ENCODE measurements around the gene CELF1. TPM values are rescaled to one million over a fixed set of nuclear protein-coding genes. Genes with fewer than 3 reads are reported as not detected.
"Not testable (repeated sequence)": the region's sequence is repeated elsewhere in the genome, so short reads cannot be mapped to it uniquely, and the experiment has no call there.

Gene CELF1
- polyA plus RNA-seq, 1 donor = 136 TPM

DNA sequence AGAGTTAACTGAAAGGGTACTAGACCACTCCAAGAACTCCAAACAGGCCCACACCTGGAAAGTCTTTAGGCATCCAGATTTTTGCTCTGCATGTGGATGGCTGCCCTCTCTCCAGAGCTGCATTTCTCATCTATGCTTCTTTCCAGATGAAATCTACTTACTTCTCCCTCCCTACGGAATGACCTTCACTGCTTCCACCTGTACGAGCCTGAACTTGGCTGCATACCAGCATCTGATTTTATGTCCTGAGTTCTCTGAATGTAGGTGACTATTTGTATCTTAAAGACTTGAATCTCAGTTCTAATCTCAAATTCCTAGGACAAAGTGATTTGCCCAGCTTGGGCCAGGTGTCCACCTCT is 13.3 kb downstream of the CELF1 start:
- DNase-seq = no peak

DNA sequence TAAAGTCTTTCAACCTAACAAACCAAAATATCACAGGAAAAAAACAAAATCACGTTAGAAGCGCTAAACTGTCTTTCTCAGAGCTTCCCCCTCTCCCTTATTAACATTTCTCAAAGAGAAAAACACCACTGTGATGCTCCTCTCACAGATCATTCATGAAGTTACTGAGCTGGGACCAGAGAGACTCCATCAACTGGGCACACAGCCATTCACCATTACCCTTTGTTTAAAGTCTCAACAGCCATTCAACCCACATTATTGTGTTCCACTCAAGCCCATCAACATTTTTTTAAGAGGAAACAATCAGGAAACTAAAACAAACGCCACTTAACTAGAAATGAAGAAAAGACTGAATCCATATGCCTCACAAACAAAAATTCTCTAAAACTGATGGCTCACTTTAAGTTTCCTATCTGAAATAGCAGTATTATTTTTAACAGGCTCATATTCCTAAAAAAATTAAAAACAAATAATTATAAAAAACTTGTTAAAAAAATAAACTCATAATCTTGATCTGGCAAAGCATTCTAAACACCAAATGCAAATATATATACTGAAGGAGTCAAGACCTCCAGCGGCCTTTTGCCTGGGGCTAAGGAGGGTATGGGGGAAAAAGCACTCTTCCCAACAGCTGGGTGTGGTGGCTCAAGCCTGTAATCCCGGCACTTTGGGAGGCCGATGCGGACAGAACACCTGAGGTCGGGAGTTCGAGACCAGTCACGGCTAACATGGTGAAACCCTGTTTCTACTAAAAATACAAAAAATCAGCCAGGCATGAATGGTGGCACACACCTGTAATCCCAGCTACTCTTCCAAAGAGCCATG is 14.0 kb downstream of the CELF1 start:
- DNase-seq = no peak

DNA sequence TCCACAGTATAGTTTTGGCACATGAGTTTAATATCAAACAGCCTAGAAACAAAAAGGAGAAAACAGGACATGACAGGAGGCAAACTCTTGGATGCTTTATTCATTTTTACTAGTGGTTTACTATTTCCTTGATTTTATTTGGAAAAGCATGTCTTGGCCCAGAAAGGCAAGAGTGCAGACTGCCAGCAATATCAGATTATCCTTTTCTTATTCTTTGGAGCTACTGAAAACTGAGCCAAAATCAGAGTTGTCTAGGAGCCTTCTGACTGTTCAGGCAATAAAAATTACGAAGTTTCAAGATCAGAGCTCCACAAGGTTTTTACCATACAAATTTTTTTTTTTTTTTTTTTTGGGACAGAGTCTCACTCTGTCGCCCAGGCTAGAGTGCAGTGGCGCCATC is 16.0 kb downstream of the CELF1 start:
- DNase-seq = no peak

DNA sequence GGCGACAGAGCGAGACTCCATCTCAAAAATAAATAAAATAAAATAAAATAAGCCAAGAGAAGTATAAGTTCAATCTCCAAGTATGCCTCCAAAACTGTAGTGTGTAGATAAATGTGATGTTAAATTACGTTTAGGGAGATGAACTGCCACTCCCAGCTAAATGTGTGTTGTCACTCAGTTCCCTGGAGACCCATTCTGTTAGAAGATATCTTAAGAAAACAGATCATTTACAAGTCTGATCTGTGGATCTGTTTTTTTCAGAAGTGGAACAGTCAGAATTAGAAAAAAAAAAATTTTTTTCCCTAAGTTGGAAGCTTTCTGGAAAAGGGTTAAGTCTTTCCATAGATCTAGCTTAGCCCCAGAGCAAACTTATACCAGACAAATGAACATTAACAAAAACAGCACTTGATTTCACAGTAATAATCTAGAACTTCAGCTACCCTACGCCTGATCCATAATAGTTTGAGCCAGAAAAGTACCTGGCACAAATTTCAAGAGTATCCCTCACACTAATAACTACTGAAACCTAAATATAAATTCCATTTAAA is 18.2 kb downstream of the CELF1 start:
- DNase-seq = no peak

DNA sequence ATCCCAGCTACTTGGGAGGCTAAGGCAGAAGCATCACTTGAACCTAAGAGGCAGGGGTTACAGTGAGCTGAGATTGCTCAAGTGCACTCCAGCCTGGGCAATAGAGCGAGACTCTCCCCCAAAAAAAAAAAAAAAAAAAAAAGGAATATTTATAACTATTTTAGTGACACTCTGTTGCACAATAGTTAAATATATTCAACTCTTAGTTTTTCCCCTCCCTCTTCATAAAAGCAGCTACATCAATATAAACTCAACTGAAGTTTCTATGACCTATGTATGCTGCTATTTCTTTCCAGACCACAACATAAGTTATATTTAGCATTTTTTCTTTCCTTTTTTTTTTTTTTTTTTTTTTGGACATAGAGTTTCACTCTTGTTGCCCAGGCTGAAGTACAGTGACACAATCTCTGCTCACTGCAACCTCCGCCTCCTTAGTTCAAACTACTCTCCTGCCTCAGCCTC is 19.2 kb downstream of the CELF1 start:
- no peak for DNase-seq

DNA sequence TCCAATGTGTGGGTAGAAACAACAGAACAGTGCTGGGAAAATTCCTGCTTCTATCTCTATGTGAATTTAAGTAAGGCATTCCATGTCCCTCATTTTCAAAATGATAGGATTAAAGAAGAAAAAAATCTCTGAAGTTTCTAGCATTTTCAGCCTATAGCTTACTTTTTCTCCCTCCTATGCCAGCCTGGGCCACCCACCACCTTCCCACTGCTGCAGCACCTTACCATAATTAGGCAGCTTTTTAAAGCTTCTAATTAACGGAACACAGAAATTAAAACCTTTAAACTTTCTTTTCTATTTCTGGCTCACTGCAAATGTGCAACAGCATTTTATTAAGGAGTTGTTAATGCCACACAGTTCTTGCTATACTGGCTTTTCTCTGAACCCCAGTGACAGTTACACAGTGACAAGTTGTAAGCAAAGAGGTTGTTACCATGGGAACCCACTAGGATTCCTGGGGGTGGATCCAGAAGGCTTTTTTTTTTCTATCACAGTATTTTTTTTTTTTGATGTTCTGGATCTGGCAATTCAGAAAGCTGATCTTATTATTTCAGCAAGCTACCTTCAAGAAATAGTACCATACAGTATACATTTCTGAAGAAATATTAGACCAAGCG is 20.2 kb downstream of the CELF1 start:
- no peak for DNase-seq

DNA sequence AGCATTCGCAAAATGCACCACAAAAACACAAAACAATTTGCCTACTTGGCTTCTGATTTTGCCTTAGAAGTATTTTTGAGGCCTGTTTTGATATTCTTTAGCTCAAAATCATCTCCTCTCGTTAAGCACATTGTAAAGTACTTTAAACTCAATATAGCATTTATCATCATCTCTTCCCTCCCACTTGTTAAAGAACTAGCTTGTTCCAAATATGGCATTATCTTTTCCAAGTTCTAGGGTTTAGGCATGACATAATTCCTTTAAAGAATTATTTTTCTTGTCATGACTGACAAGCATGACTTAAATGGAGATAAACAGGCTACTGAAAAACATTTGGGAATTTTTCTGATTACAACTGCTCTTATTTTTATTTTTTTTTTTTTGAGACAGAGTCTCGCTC is 21.3 kb downstream of the CELF1 start:
- no peak for DNase-seq

DNA sequence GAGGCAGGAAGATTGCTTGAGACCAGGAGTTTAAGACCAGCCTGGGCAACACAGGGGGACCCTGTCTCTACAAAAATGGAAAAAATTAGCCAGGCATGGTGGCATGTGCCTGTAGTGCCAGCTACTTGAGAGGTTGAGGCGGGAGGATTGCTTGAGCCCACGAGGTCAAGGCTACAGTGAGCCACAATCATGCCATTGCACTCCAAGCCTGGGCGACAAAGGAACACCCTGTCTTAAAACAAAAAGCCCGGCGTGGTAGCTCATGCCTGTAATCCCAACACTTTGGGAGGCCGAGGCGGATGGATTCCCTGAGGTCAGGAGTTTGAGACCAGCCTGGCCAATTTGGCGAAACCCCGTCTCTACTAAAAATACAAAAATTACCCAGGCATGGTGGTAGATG is 22.2 kb downstream of the CELF1 start:
- not testable (repeated sequence) for DNase-seq

DNA sequence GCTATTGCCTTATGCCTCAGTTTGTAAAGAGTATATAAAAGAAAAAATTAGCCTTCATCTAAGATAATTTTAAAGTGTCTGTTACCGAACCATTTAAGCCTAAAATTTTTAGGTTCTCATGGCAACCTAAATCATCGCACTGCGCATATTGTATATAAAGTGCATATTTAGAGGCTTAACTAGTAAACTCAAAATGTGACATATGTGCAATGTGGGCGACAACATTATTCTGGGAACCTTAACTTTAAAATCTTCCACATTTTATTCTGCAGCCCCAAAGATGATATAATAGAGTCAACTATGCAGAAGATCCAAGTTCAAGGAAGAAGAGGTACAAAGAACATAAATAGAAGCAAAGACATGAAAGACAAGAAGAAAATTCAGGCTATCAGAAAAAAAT is 23.0 kb downstream of the CELF1 start:
- no peak for DNase-seq

DNA sequence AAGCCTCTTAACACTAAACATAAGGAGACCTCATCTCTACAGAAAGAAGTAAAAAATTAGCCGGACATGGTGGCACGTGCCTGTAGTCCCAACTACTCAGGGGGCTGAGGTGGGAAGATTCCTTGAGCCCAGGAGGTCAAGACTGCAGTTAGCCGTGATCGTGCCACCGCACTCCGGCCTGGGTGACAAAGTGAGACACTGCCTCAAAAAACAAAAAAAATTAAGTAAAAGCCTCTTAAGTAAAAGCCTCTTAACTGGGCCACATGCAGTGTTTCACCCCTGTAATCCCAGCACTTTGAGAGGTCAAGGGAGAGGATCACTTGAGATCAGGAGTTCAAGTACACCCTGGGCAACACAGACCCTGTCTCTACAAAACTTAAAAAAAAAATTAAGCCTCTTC is 25.7 kb downstream of the CELF1 start:
- DNase-seq = no peak

DNA sequence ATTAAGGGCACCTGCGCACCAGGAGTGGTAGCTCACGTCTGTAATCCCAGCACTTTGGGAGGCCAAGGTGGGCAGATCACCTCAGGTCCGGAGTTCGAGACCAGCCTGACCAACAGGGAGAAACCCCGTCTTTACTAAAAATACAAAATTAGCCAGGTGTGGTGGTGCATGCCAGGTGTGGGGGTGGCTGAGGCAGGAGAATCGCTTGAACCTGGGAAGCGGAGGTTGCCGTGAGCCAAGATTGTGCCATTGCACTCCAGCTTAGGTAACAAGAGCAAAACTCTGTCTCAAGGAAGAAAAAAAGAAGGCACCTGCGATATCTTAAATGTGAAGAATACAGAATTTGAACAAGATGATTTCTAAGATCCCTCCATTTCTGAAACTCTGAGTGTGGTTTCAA is 26.9 kb downstream of the CELF1 start:
- DNase-seq = not testable (repeated sequence)

DNA sequence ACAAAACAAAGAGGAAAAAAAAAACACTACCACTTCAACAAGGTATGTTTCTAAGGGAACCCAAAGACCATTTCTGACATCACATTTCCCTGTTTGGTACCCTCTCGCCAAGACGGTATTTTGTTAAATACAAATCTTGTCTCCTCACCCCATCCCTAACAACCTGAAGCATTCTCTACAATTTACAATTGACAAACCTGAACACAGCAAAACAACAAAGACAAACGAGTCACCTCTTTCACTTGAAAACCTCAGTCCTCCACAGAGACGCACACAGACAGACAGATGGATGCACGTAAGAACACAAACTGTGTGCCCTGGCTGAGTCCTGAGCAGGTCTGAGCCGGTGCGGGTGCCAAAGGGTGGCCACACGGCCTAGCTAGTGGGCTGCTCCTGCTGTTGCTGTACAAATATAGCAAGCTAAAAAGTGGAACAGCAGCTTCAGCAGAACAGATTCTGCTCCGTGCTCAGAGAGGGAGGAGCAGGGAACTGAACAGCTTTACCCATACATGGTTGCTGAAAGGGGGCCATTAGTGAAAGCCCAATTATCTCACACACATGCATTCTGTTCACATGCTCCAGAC is 28.5 kb downstream of the CELF1 start:
- DNase-seq = no peak

DNA sequence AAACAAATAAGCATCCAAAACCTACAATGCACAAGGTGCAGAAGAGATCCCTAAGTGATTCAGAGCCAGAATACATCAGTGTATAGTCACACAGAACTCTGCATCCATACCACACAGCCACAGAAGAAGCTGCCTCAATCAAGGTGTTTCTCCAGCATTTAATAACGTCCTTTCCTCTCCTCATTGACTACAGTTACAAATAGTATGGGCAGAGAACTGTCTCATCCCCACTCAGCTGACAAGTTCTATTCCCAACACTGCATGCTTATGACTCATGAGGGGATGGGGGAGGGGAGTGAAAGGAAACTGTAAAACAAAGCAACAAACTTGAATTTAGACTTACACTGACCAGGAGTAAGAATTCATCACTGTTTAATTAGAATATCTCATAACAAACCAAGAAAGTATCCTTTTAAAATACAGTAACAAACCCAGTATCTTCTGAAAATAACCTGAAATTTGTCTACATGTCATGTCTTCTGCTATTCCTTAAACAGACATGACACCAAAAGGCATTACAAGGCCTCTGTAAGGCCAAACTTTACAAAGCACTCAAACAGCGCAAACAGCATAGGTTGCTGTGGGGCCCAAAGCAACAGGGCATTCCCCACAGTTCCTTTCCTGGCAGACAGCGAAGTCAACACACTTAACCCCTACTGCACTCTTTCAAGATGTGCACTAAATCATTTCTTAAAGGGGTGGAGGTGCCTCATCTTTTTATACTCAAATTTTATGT is 29.3 kb downstream of the CELF1 start:
- DNase-seq = no peak

DNA sequence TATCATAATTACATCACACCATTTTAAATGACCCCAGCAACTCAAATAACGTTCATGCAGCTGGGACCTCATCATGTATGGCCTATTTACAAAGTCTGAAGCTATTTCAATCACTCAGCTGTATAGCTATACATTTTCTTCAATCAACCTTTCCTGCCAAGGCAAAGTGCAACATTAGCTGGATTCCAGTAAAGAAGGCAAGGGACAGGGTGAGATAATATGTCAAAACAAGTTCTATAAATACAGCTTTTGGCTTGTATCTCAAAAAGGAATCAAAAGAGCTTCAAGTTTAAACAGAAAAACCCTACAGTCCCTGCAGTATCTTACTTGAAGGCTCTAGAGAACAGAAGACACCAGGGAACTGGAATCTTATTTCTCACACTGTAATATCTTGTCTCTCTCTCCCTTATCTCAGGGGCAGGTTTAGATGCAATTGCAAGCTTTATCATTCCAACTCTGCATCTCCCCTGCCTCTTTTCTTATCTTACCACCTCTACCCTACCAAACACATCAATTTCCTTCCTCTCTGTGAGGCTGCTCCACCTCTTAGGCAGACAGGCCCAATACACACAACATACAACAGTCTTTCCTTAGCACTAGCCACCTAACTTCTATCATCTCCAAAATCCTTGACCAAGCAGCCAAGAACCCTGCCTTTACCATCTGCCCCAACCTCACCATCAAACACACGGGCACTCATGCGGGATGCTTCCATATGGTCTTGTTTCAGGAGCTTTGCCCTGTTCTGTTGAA is 34.5 kb downstream of the CELF1 start:
- DNase-seq = no peak

DNA sequence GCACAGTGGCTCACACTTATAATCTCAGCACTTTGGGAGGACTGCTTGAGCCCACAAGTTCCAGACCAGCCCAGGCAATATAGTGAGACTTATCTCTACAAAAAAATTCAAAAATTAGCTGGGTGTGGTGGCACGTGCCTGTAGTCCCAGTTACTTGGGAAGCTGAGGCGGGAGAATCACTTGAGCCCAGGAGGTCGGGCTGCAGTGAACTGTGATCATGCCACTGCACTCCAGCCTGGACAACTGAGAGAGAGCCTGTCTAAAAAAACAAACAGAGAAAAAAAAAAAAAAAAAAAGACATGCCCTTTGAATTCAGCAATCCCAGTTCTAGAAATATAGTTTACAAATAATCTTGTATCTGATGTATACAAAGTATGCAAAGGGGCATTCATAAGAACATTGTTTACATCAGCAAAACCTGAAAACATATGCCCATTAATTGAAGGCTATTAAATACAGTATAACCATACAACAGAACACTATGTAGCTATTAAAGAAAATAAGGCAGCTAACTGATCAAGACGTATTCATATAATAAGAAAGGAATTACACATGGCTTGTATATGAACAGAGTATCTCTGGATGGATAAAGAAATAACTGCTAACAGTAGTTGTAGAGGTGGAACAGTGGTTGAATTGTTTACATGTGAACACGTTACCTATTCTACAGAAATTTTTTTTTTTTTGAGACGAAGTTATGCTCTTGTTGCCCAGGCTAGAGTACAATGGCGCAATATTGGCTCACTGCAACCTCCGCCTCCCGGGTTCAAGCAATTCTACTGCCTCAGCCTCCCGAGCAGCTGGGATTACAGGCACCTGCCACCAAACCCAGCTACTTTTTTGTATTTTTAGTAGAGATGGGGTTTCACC is 35.7 kb downstream of the CELF1 start:
- no peak for DNase-seq

DNA sequence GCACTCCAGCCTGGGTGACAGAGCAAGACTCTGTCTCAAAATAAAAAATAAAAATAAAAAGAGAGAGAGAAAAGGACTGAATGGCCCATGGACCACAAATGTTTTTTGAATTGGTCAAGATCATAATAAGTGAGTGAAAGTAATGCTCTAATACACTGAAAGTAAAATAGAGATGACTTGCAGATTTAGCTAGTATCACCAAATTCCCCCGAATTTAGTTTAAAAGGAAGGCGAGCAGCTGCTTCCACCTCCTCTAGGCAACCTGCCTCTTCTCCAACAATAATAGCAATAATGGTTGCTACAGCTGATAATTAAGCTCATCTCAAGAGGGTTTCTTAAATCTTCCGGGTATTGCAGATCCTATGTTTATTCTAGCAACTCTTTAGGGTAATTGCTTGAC is 36.8 kb downstream of the CELF1 start:
- DNase-seq = no peak

DNA sequence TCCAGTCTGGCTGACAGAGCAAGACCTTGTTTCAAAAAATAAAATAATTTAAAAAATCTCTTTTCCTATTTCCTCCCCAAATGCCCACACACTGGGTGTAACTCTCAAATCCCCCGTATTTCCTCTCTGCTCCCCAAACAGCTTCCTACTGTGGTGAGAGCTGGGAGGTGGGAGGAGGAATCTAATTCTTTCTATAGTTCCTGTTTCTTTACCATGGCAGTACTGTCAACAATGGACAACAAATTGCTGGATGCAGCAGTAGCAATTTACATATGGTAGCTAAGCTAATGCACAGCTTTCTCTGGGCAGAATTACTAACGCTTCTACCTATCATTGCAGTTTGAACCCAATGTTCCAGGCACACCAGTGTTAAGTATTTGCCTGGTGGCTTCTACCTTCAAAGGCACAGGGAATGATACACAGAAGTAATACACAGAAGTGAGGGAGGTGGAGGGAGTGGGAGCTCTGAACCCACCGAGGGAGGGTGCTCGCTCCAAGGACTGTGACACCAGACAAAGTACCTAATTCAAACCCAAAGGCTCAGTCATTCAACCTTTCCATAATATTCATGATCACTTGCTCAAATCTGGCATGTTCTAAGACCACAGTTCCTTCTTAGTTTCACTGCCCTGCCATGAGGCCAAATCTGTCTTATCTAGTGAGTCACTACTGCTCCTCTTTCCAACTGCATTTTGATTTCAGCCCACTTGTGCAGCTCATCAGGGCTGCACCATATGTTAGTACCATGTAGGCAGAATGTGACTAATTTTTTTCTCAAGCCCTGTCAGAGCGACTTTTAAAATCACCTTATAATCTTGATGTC is 37.9 kb downstream of the CELF1 start:
- DNase-seq = no peak

DNA sequence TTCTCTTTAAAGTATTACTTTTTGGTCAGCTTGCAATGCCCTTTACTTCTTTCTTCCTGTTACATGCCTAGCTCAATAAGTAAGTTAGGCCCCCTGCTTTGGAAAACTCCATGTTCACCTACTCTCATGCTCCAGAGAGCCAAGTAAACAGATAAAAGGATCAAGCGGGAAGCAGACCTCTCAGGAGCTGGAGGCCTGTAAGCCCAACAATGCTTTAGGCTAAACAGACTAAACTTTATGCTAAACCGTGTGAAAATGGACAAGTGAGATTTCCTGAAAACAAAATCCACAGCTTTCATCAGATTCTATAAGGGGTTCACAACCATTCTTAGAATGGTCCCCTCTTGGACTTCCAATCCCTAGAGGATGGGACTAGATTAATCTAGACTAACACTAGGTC is 40.2 kb downstream of the CELF1 start:
- no peak for DNase-seq

DNA sequence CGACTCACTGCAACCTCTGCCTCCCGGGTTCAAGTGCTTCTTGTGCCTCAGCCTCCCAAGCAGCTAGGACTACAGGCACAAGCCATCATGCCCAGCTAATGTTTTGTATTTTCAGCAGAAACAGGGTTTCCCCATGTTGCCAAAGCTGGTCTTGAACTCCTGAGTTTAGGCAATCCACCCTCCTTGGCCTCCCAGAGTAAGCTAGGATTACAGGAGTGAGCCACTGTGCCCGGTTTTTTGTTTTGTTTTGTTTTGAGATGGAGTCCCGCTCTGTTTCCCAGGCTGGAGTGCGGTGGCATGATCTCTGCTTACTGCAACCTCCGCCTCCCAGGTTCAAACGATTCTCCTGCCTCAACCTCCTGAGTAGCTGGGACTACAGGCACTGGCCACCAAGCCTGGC is 41.0 kb downstream of the CELF1 start:
- DNase-seq = no peak

DNA sequence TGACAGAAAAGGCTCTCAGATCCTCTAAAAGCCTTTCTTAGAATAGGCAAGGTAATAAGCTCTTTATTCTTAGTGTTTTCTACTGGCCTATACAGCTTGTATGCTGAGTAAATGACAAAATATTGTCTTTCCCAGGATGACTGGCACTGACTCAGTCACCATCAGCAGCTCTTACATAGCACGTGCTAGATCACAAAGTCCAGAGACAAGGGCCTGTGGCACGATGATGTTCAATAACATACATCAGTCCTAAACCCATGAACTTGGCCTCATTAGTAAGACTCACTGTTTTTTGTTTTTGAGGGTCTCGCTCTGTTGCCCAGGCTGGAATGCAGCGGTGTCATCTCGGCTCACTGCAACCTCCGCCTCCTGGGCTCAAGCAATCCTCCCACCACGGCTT is 42.7 kb downstream of the CELF1 start:
- no peak for DNase-seq

Measured in left kidney (tissue), 2 donors.